Activated T-cell treated with anti-CD3 and anti-CD28 coated beads, Interleukin-2, amount 50 U/mL, for 1 hour (primary cell): ENCODE data around the gene RHEB.
"Not testable (repeated sequence)": the region's sequence is repeated elsewhere in the genome, so short reads cannot be mapped to it uniquely, and the experiment has no call there.

Experiments used
- DNase-seq: peaks from one replicate; pipeline ENCODE4 v3.0.0-alpha.2; 2020

Gene RHEB, protein sequence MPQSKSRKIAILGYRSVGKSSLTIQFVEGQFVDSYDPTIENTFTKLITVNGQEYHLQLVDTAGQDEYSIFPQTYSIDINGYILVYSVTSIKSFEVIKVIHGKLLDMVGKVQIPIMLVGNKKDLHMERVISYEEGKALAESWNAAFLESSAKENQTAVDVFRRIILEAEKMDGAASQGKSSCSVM

DNA sequence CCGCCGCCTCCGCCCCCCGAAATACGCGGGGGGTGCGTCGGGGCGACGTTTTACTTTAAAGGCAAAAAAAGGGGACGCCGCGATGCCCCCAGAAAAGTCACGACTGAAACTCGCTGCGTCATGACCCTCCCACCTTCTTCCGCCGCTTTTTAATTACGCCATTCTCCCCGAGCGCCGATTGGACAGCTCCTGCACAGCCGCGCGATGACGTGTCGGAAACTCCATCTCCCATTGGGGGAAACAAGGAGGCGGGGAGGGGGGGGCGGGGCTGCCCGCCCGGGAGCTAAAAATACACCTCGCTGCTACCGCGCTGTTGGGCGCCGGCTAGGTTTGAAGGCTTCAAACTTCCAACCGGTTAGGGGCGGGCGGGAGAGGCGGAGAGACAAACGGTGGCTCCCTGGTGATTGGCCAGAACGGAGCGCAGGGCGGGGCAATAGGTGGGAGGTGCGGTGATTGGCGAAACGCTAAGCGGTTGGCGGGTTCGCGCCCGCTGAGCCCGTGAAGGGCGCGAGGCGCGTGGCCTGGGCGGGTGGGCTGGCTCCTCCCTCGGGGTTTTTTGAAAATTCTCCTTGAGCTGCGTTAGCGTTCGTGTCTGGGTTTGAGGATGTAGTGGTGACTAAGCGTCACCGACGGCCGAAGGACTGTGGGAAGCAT is at the start of gene RHEB:
TSS of gene RHEB (minus strand) at position 131 of the 654 bp plus-strand sequence. CDS start 384 bp downstream, outside the sequence.
- peak; percentile 99 for DNase-seq

DNA sequence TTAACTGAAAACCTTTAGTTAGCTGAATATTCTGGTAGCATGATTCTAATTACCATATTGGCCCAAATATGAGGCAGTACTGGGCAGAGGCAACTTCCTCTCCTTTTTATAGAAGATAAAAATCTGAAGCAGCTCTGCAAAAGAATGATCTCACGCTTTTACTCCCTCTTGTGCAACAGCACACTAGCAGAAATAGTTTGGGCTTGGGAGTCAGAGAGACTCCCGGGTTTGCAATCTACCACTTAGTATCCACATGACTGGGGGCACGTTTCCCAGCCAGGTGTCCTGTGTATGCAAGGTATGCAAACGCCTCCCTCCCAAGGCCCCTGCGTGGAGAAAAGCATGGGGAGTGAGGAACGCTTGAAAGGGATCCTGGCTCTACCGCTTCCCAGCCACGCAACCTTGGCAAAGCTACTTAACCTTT is 47.2 kb upstream of the RHEB start:
- DNase-seq: no peak

DNA sequence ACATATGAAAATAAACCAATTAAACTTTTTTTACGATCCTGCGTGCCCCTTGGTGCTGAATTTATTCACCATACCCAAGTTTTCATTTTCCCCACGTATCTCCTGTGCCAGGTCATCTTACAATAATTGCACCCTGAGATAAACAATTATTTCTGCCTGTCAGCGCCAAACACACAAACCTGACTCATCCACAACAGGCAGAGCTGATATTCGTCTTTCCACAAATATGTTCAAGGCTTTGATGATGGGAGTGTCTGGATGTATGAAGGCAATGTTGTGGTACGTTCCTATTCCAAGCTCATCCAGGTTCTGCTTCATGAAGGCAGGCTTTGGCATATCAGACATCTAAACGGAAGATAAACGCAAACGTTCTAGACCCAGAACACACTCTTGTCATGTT is 45.8 kb upstream of the RHEB start:
- no peak for DNase-seq

DNA sequence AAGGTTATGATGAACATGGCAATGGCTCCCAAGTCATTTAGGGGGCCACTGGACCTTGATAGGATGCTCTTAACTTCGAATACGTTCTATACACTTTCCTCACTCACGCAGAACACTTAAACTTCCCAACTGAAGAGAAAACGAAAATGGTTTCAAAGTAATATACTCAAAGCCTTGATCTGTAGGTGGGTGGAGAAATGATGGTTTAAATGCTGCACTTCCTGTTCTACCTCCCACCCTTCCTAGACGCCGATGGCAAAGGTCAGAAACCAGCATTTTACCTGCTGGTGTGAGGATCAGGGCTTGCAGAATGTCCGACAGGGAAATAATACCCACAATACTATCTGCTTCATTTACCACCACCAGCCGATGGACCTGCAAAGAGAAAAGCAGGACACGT is 40.5 kb upstream of the RHEB start:
- DNase-seq: no peak

DNA sequence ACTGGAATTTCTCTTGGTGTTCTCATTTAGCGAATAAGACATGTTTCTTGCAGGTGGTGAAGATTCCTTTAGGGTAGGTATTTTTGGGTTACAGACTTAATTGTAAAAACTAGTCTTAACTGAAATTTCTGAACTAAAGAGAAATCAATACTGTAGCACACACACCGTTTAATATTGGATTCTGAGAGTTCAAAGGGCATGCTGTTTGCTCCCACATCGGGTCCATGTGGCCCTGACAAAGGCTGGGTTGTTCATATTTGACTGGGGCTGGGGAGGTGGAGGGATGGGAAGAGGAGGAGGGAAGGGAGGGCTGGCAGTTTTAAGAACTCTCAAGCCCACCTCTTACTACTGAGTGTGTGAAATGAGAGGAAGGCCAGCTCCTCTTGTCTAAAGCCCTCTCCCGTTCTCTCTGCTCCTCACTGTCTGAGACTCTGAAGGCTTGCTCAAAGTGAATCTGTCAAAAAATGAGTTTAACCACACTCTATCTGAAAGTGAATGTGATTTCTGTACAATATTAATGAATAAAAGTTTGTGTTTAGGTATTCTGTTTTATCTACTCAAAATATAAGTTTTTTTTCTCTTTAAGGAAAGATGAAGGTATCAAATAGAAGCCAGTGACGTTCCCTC is 40.0 kb upstream of the RHEB start:
- no peak for DNase-seq

DNA sequence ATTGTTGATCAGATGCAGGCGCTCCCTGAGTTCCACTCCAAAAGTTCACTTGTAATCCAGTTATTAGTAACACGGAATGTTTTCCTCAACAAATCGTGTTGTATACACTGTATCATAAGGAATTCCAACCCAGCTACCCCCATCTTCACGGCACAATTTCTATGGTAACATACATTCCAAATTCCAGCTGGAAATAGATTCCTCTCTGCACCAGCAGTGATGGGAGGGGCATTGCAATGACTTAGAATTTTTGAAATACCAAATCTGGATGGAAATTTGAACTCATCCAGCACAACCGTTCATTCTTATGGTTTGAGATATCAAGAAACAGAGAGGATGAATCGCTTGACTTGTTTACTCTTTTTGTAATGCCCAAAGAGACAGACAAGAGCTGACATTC is 38.9 kb upstream of the RHEB start:
- no peak for DNase-seq

DNA sequence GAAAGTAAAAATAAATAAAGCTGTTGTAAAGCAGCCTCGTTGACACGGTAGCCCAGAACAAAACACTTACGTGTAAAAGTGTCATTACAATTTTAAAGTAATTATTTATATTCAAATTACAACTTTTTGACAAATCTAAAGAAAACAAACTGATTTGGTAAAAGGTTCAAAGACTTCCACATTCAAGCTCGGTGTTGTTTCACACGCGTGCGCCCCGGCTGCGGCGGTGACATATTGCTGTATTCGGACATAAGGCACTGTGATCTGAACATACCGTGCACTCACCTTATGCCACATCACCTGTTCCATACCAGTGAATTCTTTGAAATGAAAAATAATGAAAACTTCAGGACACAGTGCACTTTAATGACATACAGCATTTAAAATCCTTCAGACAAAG is 36.9 kb upstream of the RHEB start:
- no peak for DNase-seq

DNA sequence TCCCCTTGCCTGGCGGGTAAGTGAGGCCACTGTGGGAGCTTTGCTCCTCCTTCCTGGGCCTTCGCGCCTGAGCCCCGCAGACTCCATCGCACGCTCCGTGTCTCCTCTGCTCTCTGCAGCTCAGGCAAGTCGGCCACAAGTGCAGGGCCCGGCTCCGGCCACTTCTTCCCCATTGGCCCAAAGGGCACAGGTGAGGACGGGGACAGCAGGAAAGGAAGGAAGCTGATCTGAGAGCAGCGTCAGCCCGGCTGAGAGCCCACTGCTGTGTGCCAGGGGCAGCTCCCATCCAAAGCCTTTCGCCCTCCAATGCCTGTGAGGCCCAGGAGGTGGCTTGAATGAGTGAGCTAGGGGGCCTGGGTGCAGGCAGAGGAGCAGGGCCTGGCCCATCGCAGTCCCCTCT is 33.7 kb upstream of the RHEB start:
- no peak for DNase-seq

DNA sequence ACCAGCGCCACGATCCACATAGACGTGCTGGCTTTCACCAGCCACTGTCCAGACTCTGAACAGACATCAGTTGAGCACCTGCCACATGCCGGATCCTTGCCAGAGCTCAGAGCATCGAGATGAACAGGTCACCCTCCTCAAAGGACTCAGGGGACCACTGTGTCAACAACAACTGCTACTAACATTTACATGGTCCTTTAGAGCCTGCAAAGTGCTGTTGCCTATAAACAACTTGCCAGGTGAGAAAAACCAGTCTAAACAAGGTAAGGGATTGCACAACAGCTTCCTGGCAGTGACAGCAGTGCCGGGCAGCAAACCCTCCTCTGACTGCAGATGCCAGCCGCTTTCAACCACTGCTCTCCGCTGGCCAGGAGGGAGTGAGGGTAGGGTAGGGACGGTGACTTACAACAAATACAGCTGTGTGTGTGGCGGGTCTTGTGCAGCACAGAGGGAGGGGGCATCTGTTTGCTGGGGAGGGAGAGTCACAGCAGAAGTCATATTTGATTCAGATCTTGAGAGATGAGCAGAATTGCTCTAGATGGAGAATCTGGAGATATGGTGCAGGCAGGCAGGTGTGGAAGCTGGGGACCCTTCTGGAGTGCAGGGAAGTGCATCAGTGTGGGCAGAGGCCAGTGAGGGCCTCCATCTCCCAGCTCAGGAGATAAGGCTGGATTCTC is 32.8 kb upstream of the RHEB start:
- no peak for DNase-seq

DNA sequence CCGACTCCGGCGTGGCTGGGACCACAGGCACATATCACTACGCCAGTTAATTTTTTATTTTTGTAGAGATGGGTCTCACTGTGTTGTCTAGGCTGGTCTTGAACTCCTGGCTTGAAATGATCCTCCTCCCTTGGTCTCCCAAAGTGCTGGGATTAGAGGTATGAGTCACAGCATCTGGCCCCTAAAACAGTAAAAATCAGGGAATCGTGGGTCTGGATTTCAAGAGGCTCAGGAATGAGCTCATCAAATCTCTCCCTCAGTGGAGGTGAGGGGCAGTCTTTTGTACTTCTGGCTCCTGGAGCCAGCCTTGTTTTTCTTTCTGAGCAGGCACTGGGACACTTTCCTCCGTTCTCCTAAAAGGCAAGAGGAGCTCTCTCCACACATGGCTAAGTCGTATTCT is 32.1 kb upstream of the RHEB start:
- no peak for DNase-seq

DNA sequence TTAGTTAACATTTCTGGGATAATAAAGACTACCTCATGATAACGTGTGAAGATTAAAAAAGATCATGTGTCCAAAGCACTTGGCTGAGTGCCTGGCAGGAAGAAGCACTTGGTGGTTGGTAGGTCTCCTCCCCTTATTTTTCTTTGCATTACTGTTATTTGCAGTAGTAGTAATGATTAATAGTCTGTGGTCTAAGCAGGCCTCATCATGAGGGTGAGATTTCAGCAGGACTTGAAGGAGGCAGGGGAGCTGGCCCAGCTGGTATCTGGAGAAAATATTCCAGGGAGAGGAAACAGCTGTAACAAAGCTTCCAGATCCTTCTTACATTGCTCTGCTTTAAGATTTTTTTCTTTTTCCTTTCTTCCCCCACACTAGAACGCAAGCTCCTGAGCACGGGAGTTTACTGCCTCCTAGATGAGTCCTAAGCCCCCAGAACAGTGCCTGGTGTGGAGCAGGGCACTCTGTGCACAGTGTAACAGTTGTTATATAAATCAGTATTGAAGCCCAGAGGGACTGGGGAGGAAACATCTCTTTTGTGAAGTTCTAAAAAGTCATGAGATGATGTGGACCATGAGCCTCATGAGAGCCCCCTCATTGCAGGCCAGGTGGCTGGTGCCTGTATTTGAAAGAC is 31.1 kb upstream of the RHEB start:
- no peak for DNase-seq

DNA sequence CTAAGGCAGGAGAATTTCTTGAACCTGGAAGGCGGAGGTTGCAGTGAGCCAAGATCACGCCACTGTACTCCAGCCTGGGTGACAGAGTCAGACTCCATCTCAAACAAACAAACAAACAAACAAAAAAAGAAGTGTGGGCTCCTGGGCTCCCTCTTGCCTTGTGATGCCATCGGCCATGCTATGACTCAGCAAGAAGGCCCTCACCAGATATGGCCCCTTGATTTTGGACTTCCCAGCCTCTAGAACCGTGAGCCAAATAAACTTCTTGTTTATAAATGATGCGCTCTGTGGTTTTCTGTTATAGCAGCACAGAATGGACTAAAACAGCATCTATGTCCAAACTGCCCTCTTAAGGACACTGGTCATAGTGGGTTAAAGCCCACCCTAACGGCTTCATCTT is 29.9 kb upstream of the RHEB start:
- DNase-seq: no peak

DNA sequence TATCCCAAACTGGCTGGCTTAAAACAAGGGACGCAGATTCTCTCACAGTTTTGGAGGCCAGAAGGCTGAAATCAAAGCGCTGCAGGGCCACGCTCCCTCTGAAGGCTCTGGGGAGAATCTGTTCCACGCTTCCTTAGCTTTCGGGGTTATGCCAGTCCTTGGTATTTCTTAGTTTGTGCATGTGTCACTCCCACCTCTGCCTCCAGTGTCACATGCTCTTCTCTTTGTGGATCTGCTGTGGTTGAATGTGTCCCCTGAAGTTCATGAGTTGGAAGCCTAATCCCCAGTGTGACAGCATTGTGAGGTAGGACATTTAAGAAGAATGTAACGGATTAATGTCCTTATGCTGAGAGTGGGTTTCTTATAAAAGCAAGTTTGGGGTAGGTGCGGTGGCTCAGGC is 29.4 kb upstream of the RHEB start:
- no peak for DNase-seq

DNA sequence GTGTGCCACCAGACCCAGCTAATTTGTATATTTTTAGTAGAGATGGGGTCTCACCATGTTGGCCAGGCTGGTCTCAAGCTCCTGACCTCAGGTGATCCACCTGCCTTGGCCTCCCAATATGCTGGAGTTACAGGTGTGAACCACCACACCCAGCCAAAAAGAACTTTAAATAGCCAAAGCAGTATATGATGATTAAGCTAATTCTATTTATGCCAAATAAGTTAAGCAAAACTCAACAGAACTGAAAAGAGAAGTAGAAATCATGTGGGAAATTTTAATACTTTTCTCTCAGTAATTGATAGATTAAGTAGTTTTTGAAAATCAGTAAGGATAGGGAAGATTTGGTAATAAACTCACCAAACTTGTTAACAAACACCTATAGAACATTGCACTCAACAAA is 24.5 kb upstream of the RHEB start:
- DNase-seq: no peak

DNA sequence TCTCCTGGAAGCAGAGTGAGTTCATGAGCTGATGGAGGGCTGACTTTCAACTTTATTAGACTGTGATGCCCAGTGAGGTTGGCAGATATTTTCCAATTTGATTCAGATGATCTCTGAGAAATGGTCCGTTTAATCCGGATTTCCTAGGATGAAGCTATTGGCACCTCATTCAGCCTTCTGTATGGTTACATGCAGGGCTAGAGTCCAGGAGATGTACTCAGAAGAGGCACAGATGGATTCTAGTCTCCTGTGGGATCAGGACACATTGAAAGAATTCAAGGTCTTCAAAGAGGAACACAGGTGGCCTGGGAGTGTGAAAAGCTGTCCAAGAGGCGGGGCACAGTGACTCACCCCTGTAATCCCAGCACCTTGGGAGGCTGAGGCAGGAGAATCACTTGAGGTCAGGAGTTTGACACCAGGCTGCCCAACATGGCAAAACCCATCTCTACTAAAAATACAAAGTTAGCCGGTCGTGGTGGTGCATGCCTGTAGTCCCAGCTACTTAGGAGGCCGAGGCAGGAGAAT is 23.0 kb upstream of the RHEB start:
- no peak for DNase-seq

DNA sequence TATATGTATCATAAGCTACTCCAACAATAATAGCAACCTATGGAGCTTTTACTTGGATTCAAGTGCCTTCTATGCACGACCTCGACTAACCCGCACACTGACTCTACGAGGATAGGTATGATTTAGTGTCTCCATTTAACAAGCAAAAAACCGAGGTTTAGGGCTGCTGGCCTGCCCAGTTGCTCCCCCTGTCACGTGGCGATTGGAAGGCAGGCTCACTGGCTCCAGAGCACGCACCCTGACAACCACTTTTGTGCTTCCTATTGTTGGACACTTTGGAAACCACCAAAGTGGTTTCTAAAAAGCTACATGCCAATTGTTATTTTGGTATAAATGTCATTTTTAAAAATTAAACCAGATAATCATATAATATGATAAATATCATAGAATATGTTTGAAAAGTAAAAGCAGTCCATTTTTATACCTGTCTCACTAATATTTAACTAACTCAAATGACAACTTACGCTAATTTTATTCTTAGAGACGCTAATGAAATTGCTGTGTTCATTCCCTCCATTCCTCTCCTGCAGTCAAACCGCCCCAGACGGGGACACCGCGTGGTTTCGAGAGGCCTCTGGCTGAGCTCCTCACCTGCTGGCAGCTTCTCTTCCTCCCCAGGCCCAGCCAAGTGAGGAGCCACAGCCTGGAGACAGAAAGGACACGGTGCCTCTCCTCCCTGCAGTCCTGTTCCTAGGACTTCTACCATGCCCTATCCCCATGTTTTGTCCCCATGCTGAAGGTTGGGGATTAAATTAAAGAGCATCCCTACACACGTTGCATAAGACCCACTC is 22.2 kb upstream of the RHEB start:
- no peak for DNase-seq

DNA sequence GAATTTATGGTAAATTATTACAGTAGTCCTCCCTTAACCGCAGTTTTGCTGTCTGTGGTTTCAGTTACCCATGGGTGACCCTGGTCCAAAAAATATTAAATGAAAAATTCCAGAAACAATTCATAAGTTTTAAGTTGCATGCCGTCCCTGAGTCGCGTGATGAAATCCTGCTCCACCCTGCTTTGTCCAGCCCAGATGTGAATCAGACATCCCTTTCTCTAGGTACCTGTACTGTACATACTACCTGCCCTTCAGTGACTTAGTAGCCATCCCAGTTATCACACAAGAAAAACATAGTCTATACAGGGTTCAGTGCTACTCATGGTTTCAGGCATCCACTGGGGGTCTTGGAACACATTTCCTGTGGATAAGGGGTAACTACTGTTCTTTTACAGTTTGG is 20.5 kb upstream of the RHEB start:
- DNase-seq: no peak

DNA sequence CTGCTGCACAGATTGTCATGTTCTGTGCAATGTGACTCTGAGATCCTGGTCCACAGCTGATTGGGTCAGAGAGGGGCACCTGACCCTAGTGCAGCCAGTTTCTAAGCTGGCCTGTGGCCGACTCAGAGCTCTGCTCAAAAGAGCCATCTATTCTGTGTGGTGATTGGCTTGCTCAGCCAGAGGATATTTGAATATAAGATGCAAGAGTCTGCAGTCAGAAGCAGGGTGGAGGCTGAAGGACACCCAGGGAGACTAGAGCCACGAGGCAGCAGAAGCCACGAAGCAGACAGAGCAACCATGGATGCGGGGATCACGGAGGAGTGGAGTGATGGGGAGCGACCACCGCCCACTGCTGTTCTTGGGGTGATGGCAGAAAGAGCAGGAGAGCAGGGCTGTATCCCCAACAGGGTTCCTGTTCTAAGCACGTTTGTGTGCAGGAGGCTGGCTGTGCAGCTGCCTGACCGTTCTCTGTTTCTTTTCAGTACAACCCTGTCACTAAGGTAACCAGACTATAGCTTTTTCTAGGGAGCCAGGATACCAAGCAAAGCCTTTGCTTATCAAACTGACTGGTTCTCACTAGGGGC is 19.5 kb upstream of the RHEB start:
- no peak for DNase-seq

DNA sequence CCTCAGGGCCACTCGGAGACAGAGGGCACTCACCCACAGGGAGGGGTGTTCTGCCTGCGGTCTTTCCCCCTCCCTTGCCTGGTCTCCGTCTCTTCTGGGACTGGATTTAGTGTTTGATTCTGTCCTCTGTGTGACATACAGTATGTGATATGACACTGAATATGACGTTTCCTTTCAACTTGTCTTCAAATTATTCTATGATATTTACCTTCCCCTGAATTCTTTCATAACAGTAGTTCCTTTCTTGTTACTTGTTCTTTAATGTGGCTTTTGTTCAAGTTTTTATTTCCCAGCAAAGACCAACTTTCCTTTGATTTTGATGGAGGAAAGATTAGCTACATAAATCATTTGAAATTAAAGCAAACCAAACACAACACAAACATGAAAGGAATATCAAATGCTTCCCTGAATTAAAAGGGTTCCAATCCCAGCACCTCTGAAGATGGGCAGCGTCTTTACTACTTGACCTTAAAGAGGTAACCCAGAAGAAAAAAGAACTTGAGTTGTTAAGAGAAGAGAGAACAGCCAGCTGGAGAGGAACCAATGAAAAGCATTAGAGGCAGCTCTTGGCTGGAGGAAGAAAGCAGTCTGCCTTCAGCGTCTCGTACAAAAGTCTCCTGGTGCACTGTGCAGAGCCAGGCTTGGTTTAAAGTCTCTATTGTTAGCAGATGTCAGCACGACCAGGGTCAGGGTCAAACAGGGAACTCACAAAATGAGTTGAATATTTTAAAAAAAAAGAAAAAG is 18.3 kb upstream of the RHEB start:
- no peak for DNase-seq

DNA sequence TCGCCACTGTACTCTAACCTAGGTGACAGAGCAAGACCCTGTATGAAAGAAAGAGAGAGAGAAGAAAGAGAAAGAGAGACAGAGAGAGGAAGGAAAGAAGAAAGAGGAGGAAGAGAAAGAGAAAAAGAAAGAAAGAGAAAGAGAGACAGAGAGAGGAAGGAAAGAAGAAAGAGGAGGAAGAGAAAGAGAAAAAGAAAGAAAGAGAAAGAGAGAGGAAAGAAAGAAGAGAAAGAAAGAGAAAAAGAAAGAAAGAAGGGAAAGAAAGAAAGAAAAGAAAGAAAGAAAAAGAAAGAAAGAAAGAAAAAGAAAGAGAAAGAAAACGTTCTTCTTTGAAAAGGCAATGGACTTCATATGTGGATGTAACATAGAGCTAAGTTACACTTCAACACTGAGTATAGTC is 16.5 kb upstream of the RHEB start:
- DNase-seq: not testable (repeated sequence)

DNA sequence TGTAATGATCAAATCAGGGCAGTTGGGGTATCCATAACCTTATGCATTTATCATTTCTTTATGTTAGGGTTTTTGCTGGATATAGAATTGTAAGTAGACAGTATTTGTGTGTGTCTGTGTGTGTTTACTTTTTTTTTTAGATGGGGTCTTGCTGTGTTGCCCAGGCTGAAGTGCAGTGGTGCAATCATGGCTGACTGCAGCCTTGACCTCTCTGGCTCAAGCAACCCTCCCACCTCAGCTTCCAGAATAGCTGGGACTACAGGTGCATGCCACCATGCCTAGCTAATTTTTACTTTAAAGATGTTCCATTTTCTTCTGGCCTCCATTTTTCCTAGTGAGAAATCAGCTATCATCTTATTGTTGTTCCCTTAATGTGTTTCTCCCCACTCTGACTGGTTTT is 10.1 kb upstream of the RHEB start:
- DNase-seq: no peak
